ENCODE measurements around the gene LRRC8B. TPM values are rescaled to one million over a fixed set of nuclear protein-coding genes. Genes with fewer than 3 reads are reported as not detected.

LRRC8B gene
- total RNA-seq, 1 experiment from 2014 or later = 42.9 TPM

DNA sequence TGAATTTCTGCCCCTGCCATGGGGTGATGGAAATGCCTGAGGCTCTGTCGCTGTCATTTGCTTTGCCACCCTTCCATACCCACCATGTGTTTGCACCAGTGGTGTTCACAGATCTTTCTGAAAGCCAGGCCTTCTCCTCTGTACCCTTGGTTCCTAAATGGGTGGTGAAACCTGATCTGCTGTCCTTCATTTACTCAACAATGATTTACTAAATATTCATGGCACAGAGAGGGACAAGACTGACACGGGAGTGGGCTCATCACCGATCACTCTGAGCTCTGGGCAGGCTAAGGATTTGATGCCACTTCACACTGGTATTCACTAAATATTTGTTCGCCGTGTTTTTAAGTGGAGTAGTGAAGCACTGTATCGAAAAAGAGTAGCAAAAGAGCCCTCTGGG lies 40.9 kb downstream of the LRRC8B start:
- TF ChIP-seq, protein P1, sequence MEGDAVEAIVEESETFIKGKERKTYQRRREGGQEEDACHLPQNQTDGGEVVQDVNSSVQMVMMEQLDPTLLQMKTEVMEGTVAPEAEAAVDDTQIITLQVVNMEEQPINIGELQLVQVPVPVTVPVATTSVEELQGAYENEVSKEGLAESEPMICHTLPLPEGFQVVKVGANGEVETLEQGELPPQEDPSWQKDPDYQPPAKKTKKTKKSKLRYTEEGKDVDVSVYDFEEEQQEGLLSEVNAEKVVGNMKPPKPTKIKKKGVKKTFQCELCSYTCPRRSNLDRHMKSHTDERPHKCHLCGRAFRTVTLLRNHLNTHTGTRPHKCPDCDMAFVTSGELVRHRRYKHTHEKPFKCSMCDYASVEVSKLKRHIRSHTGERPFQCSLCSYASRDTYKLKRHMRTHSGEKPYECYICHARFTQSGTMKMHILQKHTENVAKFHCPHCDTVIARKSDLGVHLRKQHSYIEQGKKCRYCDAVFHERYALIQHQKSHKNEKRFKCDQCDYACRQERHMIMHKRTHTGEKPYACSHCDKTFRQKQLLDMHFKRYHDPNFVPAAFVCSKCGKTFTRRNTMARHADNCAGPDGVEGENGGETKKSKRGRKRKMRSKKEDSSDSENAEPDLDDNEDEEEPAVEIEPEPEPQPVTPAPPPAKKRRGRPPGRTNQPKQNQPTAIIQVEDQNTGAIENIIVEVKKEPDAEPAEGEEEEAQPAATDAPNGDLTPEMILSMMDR (IDR thresholded peaks at IDR 0.05; ENCODE audit: unreplicated experiment) = no peak
- CTCF ChIA-PET = no interaction called here
- Mint-ChIP-seq H3K4me1 (ENCODE audit: low read depth, unreplicated experiment) (no peaks in the 10 kb centered on the region), H3K4me3 (ENCODE audit: low read depth, unreplicated experiment) (no peak overlapping the region), H3K9me3 (ENCODE audit: low read depth, unreplicated experiment) (peaks cover 3% of the 10 kb centered on the region), H3K27me3 (ENCODE audit: unreplicated experiment) (no peaks in the 10 kb centered on the region), H3K27ac (ENCODE audit: unreplicated experiment) (no peak overlapping the region), H3K36me3 (ENCODE audit: insufficient read depth, unreplicated experiment) (no peaks in the 10 kb centered on the region)
- intact Hi-C loops (cut with micrococcal nuclease; ENCODE audit: unreplicated experiment) = no loop called here
- DNase-seq = no peak
- BruUV-seq (replicated peaks) = no TSS peak

DNA sequence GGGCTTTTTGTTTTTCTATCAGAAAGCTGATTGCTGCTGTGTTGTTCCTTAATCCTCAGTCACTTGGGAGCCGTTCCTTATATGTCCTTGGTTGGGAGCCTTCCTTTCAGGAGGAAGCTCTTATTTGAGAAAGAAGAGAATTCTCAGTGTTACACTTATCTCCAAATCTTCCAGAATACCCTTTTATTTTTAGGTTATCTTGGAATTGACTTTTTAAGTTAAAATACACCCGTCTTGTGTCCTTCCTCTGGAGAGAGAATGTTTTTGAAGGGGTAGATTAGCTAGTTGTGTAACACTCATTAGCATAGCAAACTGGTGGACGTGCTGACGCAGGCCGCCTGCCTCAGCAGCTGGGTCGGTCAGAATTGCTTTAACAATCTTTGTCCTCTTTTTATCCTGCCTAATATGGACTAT lies 42.1 kb downstream of the LRRC8B start:
- CTCF ChIA-PET = no interaction called here
- H3K27me3 Mint-ChIP-seq (ENCODE audit: unreplicated experiment) = no peaks in the 10 kb centered on the region
- BruUV-seq (replicated peaks) = no TSS peak
- peaks cover 3% of the 10 kb centered on the region for H3K9me3 Mint-ChIP-seq (ENCODE audit: low read depth, unreplicated experiment)
- intact Hi-C loops (cut with micrococcal nuclease; ENCODE audit: unreplicated experiment) = loop anchor here (2.0 kb wide), 1 partner anchor 22 kb away; no protein-coding TSS in a partner anchor
- TF ChIP-seq, protein P1 (IDR thresholded peaks at IDR 0.05; ENCODE audit: unreplicated experiment) = no peak
- H3K4me3 Mint-ChIP-seq (ENCODE audit: low read depth, unreplicated experiment) = no peak overlapping the region
- no peak for DNase-seq
- H3K4me1 Mint-ChIP-seq (ENCODE audit: low read depth, unreplicated experiment) = no peaks in the 10 kb centered on the region
- no peak overlapping the region for H3K27ac Mint-ChIP-seq (ENCODE audit: unreplicated experiment)
- H3K36me3 Mint-ChIP-seq (ENCODE audit: insufficient read depth, unreplicated experiment) = peaks cover 3% of the 10 kb centered on the region

DNA sequence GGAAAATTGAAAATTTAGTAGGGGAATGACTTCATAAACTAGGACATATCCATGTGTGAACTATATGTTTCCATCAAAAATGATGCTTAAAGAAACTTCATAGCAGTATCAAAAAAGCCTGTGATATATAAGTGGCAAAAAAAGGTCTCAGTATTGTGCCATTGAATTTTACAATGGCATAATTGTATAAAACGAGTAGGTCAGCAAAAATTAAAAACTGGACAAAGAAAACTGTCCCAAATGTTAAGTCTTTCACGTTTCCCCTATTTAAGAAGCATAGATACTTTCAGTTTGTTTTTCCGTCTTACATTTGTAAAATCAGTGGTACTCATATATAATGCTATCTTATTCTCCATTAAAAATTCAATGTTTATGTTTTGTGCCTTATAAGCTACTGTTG lies 43.2 kb downstream of the LRRC8B start:
- H3K36me3 Mint-ChIP-seq (ENCODE audit: insufficient read depth, unreplicated experiment) = peaks cover 5% of the 10 kb centered on the region
- H3K9me3 Mint-ChIP-seq (ENCODE audit: low read depth, unreplicated experiment) = no peaks in the 10 kb centered on the region
- H3K4me3 Mint-ChIP-seq (ENCODE audit: low read depth, unreplicated experiment) = no peak overlapping the region
- no peaks in the 10 kb centered on the region for H3K27me3 Mint-ChIP-seq (ENCODE audit: unreplicated experiment)
- TF ChIP-seq, protein P1 (IDR thresholded peaks at IDR 0.05; ENCODE audit: unreplicated experiment) = no peak
- intact Hi-C loops (cut with micrococcal nuclease; ENCODE audit: unreplicated experiment) = loop anchor here (2.0 kb wide), 1 partner anchor 21 kb away; no protein-coding TSS in a partner anchor
- CTCF ChIA-PET = no interaction called here
- no TSS peak for BruUV-seq (replicated peaks)
- DNase-seq = no peak
- H3K27ac Mint-ChIP-seq (ENCODE audit: unreplicated experiment) = no peak overlapping the region
- no peaks in the 10 kb centered on the region for H3K4me1 Mint-ChIP-seq (ENCODE audit: low read depth, unreplicated experiment)

DNA sequence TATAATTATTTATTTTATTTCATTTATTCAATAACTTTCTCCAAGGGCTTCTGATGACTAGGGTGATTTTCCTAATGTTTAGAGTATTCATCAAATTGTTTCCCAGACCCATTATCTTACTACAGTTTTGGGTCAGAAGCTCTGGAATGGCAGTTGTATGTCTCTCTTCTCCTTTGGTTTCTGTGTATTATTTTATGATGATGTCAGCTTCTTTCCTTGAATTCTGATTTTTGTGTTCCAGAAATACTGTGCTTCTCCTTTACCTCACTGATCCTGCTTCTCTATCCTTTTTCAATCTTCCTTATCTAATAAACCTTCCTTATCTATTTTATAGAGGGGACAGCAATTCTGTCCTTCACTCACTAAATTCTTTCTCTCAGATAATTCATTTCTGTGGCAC lies 48.8 kb downstream of the LRRC8B start:
- H3K9me3 Mint-ChIP-seq (ENCODE audit: low read depth, unreplicated experiment) = no peaks in the 10 kb centered on the region
- no peaks in the 10 kb centered on the region for H3K4me1 Mint-ChIP-seq (ENCODE audit: low read depth, unreplicated experiment)
- no TSS peak for BruUV-seq (replicated peaks)
- intact Hi-C loops (cut with micrococcal nuclease; ENCODE audit: unreplicated experiment) = no loop called here
- no peak overlapping the region for H3K27ac Mint-ChIP-seq (ENCODE audit: unreplicated experiment)
- no peak for DNase-seq
- TF ChIP-seq, protein P1 (IDR thresholded peaks at IDR 0.05; ENCODE audit: unreplicated experiment) = no peak
- no peak overlapping the region for H3K4me3 Mint-ChIP-seq (ENCODE audit: low read depth, unreplicated experiment)
- CTCF ChIA-PET = no interaction called here
- peaks cover 5% of the 10 kb centered on the region for H3K36me3 Mint-ChIP-seq (ENCODE audit: insufficient read depth, unreplicated experiment)
- H3K27me3 Mint-ChIP-seq (ENCODE audit: unreplicated experiment) = no peaks in the 10 kb centered on the region
